ENCODE data around the gene AQP10. TPM values are rescaled to one million over a fixed set of nuclear protein-coding genes. Genes with fewer than 3 reads are reported as not detected.

AQP10 gene
- total RNA-seq, 1 donor from 2014 or later = not detected

GRCh38 chr1:154288661-154289060 lies 32.2 kb upstream of the AQP10 start:
- DNase-seq (ENCODE audit: extremely low spot score, unreplicated experiment) = no peak
- H3K9me3 Mint-ChIP-seq (ENCODE audit: unreplicated experiment) = no peaks in the 10 kb centered on the region
- H3K4me1 Mint-ChIP-seq (ENCODE audit: unreplicated experiment) = no peaks in the 10 kb centered on the region
- H3K36me3 Mint-ChIP-seq (ENCODE audit: unreplicated experiment) = no peaks in the 10 kb centered on the region
- H3K27ac Mint-ChIP-seq (ENCODE audit: unreplicated experiment) = no peak overlapping the region
- no peak overlapping the region for H3K4me3 Mint-ChIP-seq (ENCODE audit: unreplicated experiment)
- peaks cover 10% of the 10 kb centered on the region for H3K27me3 Mint-ChIP-seq (ENCODE audit: unreplicated experiment)
- TF ChIP-seq, protein P1, sequence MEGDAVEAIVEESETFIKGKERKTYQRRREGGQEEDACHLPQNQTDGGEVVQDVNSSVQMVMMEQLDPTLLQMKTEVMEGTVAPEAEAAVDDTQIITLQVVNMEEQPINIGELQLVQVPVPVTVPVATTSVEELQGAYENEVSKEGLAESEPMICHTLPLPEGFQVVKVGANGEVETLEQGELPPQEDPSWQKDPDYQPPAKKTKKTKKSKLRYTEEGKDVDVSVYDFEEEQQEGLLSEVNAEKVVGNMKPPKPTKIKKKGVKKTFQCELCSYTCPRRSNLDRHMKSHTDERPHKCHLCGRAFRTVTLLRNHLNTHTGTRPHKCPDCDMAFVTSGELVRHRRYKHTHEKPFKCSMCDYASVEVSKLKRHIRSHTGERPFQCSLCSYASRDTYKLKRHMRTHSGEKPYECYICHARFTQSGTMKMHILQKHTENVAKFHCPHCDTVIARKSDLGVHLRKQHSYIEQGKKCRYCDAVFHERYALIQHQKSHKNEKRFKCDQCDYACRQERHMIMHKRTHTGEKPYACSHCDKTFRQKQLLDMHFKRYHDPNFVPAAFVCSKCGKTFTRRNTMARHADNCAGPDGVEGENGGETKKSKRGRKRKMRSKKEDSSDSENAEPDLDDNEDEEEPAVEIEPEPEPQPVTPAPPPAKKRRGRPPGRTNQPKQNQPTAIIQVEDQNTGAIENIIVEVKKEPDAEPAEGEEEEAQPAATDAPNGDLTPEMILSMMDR (IDR thresholded peaks at IDR 0.05) = no peak

GRCh38 chr1:154290921-154291320 lies 30.0 kb upstream of the AQP10 start:
- Mint-ChIP-seq H3K4me1 (ENCODE audit: unreplicated experiment) (no peaks in the 10 kb centered on the region), H3K36me3 (ENCODE audit: unreplicated experiment) (peaks cover 4% of the 10 kb centered on the region), H3K27ac (ENCODE audit: unreplicated experiment) (no peak overlapping the region), H3K4me3 (ENCODE audit: unreplicated experiment) (no peak overlapping the region), H3K9me3 (ENCODE audit: unreplicated experiment) (no peaks in the 10 kb centered on the region), H3K27me3 (ENCODE audit: unreplicated experiment) (peaks cover 10% of the 10 kb centered on the region)
- DNase-seq (ENCODE audit: extremely low spot score, unreplicated experiment) = no peak
- TF ChIP-seq, protein P1 (IDR thresholded peaks at IDR 0.05) = no peak

DNA sequence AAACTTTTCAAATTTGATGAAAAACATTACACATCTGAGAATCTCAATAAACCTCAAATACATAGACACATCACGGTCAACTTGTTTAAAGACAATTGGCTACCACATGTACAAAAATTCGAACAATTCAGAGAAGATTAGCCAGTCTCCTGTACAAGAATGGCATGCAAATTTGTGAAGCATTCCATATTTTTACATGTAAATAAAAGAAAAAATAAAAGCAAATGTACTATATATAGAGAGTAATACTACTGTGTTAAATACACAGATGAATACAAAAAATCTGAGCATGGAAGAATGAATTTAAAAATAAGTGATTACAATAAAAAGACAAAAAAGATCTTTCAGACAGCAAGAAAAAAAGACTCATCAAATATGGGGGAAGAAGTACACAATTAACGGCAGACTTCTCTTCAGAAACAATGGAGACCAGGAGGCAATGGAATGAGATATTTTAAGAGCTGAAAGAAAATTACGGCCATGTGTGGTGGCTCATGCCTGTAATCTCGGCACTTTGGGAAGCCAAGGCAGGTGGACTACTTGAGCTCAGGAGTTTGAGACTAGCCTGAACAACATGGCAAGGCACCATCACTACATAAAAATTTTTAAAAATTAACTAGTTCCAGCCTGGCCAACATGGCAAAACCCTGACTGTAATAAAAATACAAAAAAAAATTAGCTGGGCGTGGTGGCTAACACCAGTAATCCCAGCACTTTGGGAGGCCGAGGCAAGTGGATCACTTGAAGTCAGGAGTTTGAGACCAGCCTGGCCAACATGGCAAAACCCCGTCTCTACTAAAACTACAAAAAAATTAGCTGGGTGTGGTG lies 25.3 kb upstream of the AQP10 start:
- Mint-ChIP-seq H3K4me1 (ENCODE audit: unreplicated experiment) (no peaks in the 10 kb centered on the region), H3K27me3 (ENCODE audit: unreplicated experiment) (peaks cover 9% of the 10 kb centered on the region), H3K4me3 (ENCODE audit: unreplicated experiment) (no peak overlapping the region), H3K36me3 (ENCODE audit: unreplicated experiment) (peaks cover 4% of the 10 kb centered on the region), H3K9me3 (ENCODE audit: unreplicated experiment) (peaks cover 9% of the 10 kb centered on the region), H3K27ac (ENCODE audit: unreplicated experiment) (no peak overlapping the region)
- no peak for DNase-seq (ENCODE audit: extremely low spot score, unreplicated experiment)
- TF ChIP-seq, protein P1 (IDR thresholded peaks at IDR 0.05) = no peak

DNA sequence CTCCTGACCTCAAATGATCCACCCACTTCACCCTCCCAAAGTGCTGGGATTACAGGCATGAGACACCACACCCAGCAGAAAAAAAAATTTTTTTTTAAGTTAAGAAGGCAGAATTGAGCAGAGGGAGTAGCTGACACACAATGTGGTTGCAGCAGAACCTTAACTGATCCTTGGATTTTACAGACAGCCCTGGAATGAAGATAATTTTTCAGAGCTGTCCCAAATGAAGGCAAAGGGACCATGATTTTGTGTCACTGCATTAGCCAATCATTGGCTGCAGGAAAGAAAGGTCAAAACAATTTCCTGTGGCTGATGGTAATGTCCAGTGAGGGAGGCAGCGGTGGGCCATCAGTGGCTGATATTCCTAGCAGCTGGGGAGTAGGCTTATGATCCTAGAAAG lies 19.3 kb upstream of the AQP10 start:
- no peaks in the 10 kb centered on the region for H3K4me1 Mint-ChIP-seq (ENCODE audit: unreplicated experiment)
- no peak for DNase-seq (ENCODE audit: extremely low spot score, unreplicated experiment)
- no peak overlapping the region for H3K4me3 Mint-ChIP-seq (ENCODE audit: unreplicated experiment)
- H3K27me3 Mint-ChIP-seq (ENCODE audit: unreplicated experiment) = peaks cover 18% of the 10 kb centered on the region
- H3K36me3 Mint-ChIP-seq (ENCODE audit: unreplicated experiment) = no peaks in the 10 kb centered on the region
- no peak overlapping the region for H3K27ac Mint-ChIP-seq (ENCODE audit: unreplicated experiment)
- peaks cover 9% of the 10 kb centered on the region for H3K9me3 Mint-ChIP-seq (ENCODE audit: unreplicated experiment)
- TF ChIP-seq, protein P1 (IDR thresholded peaks at IDR 0.05) = no peak

- H3K27me3 Mint-ChIP-seq (ENCODE audit: unreplicated experiment) = peaks cover 18% of the 10 kb centered on the region
- no peaks in the 10 kb centered on the region for H3K4me1 Mint-ChIP-seq (ENCODE audit: unreplicated experiment)
- TF ChIP-seq, protein P1 (IDR thresholded peaks at IDR 0.05) = no peak
- H3K4me3 Mint-ChIP-seq (ENCODE audit: unreplicated experiment) = no peak overlapping the region
- no peaks in the 10 kb centered on the region for H3K36me3 Mint-ChIP-seq (ENCODE audit: unreplicated experiment)
- no peak overlapping the region for H3K27ac Mint-ChIP-seq (ENCODE audit: unreplicated experiment)
- no peak for DNase-seq (ENCODE audit: extremely low spot score, unreplicated experiment)
- no peaks in the 10 kb centered on the region for H3K9me3 Mint-ChIP-seq (ENCODE audit: unreplicated experiment)
Observed at GRCh38 chr1:154304664-154305337, 16.1 kb upstream of the AQP10 start.

Data from osteocyte (in vitro differentiated cells).